Pancreas (tissue), 10 donors: ENCODE data around the gene ATF4. TPM values are rescaled to one million over a fixed set of nuclear protein-coding genes. Genes with fewer than 3 reads are reported as not detected.
A peak's percentile ranks its signal among the peaks of the same experiment; 100 is the strongest.

Source experiments
- ATAC-seq, 4 donors: fragments of 200-7000 bp; cut with Tn5 transposase; one replicate each; pipeline versions ENCODE4 v1.8.0 to v1.9.1; 2020; ENCODE audit warnings: mild to moderate bottlenecking in 4 of 4, moderate library complexity in 4 of 4
- DNase-seq, 6 donors: peaks; one replicate each; pipeline ENCODE4 v3.0.0-alpha.2; 2020
- FAIRE-seq: peaks from 2 replicates; lab custom pipeline; 2012; peaks lifted over from hg19 to GRCh38; lab: Jason Lieb, UNC
- H3K27ac ChIP-seq, 4 donors: fragments of 200-600 bp; sonication (generic); 1 replicate in 3 of 4; 2 replicates in 1 of 4; pipeline versions ENCODE4 v1.5.0 to v1.8.0; 2020
- H3K27me3 ChIP-seq, 4 donors: fragments of 200-600 bp; one replicate each; pipeline ENCODE4 v1.8.0; 2021
- H3K36me3 ChIP-seq, 3 donors: fragments of 200-600 bp; sonication (generic) in 1 of 3; one replicate each; pipeline versions ENCODE4 v1.5.0 to v1.8.0; 2020 to 2021
- H3K4me1 ChIP-seq, 3 donors: fragments of 200-600 bp; one replicate each; pipeline ENCODE4 v1.8.0; 2021
- H3K4me3 ChIP-seq, 4 donors: fragments of 200-600 bp; sonication (generic) in 2 of 4; one replicate each; pipeline versions ENCODE4 v1.5.0 to v1.8.0; 2020 to 2021
- H3K9me3 ChIP-seq, 4 donors: fragments of 200-600 bp; one replicate each; pipeline ENCODE4 v1.8.0; 2021
- WGBS, 2 donors: extraction: QIAGEN DNeasy Blood & Tissue Kit; methylation state at CpG; one replicate each; pipeline ENCODE4 v1.1.7; 2013; 5-methylcytosine and 5-hydroxymethylcytosine counted together
- intact Hi-C, 3 donors: fragments of 100-400 bp; cut with DNase I; formaldehyde crosslinking; loops; one replicate each; pipeline versions ENCODE4 v1.11.1 to v1.14.2; 2022
- polyA plus RNA-seq, 2 donors: library from polyadenylated mRNA; stranded (reverse); fragments of 200-250 nt; gene quantifications; one replicate each; pipeline ENCODE4 v1.2.3, GENCODE V29; 2013
- total RNA-seq, 6 donors: library from RNA; stranded (reverse); fragmentation: NEBNext Ultra II Directional in 4 of 6; extraction: Animal tissue kit (Norgen Biotek cat#: 25700) in 4 of 6; gene quantifications; one replicate each; pipeline versions ENCODE4 v1.2.1 to v1.2.4, GENCODE V29; 2021 to 2023
- TF ChIP-seq, protein P1 (sequence below), 4 donors: fragments of 200-600 bp; sonication (generic) in 3 of 4; IDR thresholded peaks; one replicate each; pipeline versions ENCODE4 v1.5.0 to v1.8.0; 2021; ENCODE audit warnings: antibody characterized with exemption in 4 of 4
- donor health status: healthy with polysubstance abuse.
- donor health status: DM: no; HTN: no; CAD: no; lungs with moderate emphysema.
- donor health status: DM: no; HTN: no; CAD: no.
- donor health status: control.
- donor health status: control.
- donor health status: Bipolar disorder and iron deficiency.
- donor health status: DM: yes; HTN: yes; CAD: no.
- donor health status: DM: no; HTN: no; CAD: no.
- donor health status: DM: no; HTN: no; CAD: no.
- donor health status: DM: yes; HTN: yes; CAD: no.

The ATF4 gene
- total and polyA plus RNA-seq, 8 donors, result 155 to 472 (median 258) TPM

DNA sequence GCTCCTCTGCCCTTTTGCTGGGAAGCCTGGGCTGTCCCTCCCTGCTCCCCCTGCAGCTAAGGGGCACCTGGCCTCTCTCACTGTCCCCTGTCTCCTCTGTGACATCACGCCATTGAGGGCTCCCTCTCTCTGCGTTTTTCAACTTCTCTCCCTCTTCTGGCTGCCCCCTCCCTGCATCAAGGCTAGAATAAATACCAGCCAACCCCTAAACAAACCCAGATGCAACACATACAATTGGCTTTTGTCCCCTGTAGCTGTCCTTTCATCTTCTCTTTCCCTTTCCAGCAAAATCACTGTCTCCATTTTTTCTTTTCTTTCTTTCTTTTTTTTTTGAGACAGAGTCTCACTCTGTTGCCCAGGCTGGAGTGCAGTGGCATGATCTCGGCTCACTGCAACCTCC is 21.6 kb upstream of the ATF4 start:
- intact Hi-C loops, result no loop called here
- no peak overlapping the region for H3K27ac ChIP-seq
- WGBS, 2 donors, result 56 to 64% methylated on average over 3 of the region's 3 CpGs
- peaks cover 8 to 18% (median 9%) of the 10 kb centered on the region in 3 donors for H3K4me1 ChIP-seq
- H3K27me3 ChIP-seq, result no peaks in the 10 kb centered on the region
- DNase-seq, result peak in 1 of 6 donors; percentile 22
- FAIRE-seq, result no peak
- H3K9me3 ChIP-seq, result no peaks in the 10 kb centered on the region
- TF ChIP-seq, protein P1, sequence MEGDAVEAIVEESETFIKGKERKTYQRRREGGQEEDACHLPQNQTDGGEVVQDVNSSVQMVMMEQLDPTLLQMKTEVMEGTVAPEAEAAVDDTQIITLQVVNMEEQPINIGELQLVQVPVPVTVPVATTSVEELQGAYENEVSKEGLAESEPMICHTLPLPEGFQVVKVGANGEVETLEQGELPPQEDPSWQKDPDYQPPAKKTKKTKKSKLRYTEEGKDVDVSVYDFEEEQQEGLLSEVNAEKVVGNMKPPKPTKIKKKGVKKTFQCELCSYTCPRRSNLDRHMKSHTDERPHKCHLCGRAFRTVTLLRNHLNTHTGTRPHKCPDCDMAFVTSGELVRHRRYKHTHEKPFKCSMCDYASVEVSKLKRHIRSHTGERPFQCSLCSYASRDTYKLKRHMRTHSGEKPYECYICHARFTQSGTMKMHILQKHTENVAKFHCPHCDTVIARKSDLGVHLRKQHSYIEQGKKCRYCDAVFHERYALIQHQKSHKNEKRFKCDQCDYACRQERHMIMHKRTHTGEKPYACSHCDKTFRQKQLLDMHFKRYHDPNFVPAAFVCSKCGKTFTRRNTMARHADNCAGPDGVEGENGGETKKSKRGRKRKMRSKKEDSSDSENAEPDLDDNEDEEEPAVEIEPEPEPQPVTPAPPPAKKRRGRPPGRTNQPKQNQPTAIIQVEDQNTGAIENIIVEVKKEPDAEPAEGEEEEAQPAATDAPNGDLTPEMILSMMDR (IDR thresholded peaks at IDR 0.05), result no peak
- peaks cover 0 to under 1% (median 0%) of the 10 kb centered on the region in 3 donors for H3K36me3 ChIP-seq
- H3K4me3 ChIP-seq, result no peak overlapping the region
- no peak for ATAC-seq

DNA sequence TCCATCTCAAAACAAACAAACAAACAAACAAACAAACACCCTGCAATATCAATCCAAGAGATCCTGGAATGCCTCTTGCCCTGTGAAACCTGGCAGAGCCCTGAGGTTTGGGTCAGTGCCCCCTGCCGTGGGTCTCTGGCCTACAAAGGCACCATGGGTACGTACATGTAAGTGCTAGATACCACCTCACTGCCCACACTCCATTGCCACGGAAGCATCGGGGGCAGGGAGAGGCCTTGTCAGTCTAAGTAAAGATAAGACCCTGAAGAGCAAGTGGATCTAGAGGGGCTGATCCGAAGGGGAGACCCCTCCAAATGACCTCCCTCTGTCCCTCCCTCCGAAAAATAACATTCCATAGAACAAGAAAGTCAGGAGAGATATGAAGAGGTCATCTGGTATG is 20.3 kb upstream of the ATF4 start:
- H3K27ac ChIP-seq, result no peak overlapping the region
- no peak for FAIRE-seq
- no peak for ATAC-seq

DNA sequence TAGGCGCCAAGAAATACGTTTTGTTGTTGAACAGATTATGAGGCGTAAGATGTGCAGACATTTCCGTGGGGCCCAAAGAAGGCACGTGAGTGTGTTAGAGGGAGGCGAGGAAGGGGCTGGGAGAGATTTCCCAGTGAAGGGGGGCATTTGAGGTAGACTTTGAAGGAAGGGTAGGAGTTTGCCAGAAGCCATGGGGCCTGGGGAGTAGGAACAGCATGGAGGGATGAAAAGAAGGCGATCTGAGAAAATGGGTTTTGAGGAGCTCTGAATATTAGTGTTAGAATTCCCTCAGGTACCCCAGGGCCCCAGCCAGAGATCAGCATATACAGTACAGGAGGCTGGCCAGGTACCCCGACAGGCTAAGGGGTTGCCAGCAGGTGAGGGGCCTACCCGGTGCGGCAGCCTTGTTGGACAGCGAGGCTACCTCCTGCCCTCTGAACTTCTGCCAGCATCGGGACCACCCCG is 18.7 kb upstream of the ATF4 start:
- WGBS, 2 donors, result 14 to 16% methylated on average over 13 of the region's 13 CpGs
- FAIRE-seq, result no peak

More for the DNA sequence above, 20.3 kb upstream of the ATF4 start:
- DNase-seq, result peak in 1 of 6 donors; percentile 42
- TF ChIP-seq, protein P1 (IDR thresholded peaks at IDR 0.05), result no peak
- Histone ChIP-seq H3K4me3 (no peak overlapping the region), H3K9me3 (no peaks in the 10 kb centered on the region), H3K27me3 (no peaks in the 10 kb centered on the region), H3K4me1 (peaks cover 8 to 20% (median 9%) of the 10 kb centered on the region in 3 donors), H3K36me3 (peaks cover 0 to 13% (median 6%) of the 10 kb centered on the region in 3 donors)
- WGBS, 2 donors, result 79 to 82% methylated on average over 6 of the region's 6 CpGs
- intact Hi-C loops, result no loop called here

DNA sequence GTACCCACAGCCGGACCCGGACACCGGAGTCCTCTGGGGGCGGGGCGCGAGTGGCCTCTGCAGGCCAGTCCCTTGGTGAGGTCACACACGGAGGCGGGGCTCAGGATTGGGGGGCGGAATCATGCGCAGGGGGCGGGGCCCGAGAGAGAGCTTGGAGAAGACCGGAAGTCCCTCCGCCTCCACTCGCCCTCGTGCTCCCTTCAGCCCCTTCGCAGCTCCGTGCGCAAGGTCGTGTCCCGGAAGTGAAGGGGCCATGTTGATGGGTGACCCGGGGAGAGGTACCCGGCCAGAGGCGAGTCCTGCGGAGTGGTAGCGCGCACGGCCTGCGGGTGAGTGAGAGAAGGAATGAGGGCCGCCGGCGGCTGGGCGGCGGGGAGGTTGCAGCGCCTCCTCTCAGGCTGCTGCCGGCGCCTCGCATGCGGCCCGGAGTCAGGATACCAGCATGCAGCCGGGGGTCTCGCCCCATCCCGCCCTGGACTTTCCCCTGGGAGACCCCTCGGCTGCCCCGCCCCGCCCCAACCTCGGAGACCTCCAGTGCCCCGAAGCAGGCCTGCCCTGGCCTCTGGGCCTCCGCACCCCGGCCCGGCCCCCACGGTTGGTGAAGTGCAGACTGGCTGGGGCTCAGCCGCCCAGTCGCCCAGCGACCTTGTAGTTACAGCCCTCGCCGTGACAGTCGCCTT is 18.1 kb upstream of the ATF4 start, which contains the start of gene MIEF1:
Gene MIEF1 (plus strand): TSS at position 182 of the 680 bp plus-strand sequence. CDS start 9,005 bp downstream, outside the sequence.
- WGBS, 2 donors, result 0 to 1% methylated on average over 52 to 58 of the region's 58 CpGs
- FAIRE-seq (peak; percentile 59), ATAC-seq (peak; percentile 94 to 96 (median 95)), DNase-seq (peak; percentile 98 to 99 (median 98))
- intact Hi-C loops, result no loop called here
- Histone ChIP-seq H3K4me3 (peak within 1 kb of the TSS; percentile 83 to 98 (median 96)), H3K9me3 (no peaks in the 10 kb centered on the region), H3K4me1 (peaks cover 8 to 20% (median 9%) of the 10 kb centered on the region in 3 donors), H3K27me3 (no peaks in the 10 kb centered on the region), H3K36me3 (peaks cover 0 to 23% (median 10%) of the 10 kb centered on the region in 3 donors), H3K27ac (peak within 1 kb of the TSS; percentile 81 to 92 (median 90))
- TF ChIP-seq, protein P1 (IDR thresholded peaks at IDR 0.05), result no peak

More for the DNA sequence above, 18.7 kb upstream of the ATF4 start:
- Histone ChIP-seq H3K4me1 (peaks cover 8 to 20% (median 9%) of the 10 kb centered on the region in 3 donors), H3K27me3 (no peaks in the 10 kb centered on the region), H3K36me3 (peaks cover 0 to 23% (median 10%) of the 10 kb centered on the region in 3 donors), H3K4me3 (peak overlapping the region; percentile 83 to 98 (median 96)), H3K27ac (peak overlapping the region; percentile 81 to 92 (median 90)), H3K9me3 (no peaks in the 10 kb centered on the region)
- TF ChIP-seq, protein P1 (IDR thresholded peaks at IDR 0.05), result no peak
- DNase-seq, result no peak
- peak in 2 of 4 donors; percentile 5 to 22 for ATAC-seq
- intact Hi-C loops, result no loop called here
